Subcutaneous abdominal adipose tissue (tissue), 5 donors: ENCODE measurements around the gene AP2A1.
A peak's percentile ranks its signal among the peaks of the same experiment; 100 is the strongest.

Source experiments
- H3K27ac ChIP-seq: one replicate; pipeline ENCODE4 v1.7.0; 2013; ENCODE audit warnings: low read depth, mild to moderate bottlenecking, inconsistent platforms, low read length, moderate library complexity
- H3K27me3 ChIP-seq, 5 donors: one replicate each; pipeline ENCODE4 v1.7.0; 2013; ENCODE audit warnings: low read length in 5 of 5, inconsistent platforms in 1 of 5; ENCODE audit not compliant: control insufficient read depth in 5 of 5, insufficient read depth in 4 of 5
- H3K36me3 ChIP-seq, 5 donors: one replicate each; pipeline ENCODE4 v1.7.0; 2013; ENCODE audit warnings: low read length in 5 of 5; ENCODE audit not compliant: control insufficient read depth in 5 of 5, insufficient read depth in 5 of 5
- H3K4me1 ChIP-seq, 5 donors: one replicate each; pipeline ENCODE4 v1.7.0; 2013; ENCODE audit warnings: low read length in 5 of 5, mild to moderate bottlenecking in 3 of 5, moderate library complexity in 1 of 5; ENCODE audit not compliant: control insufficient read depth in 5 of 5, insufficient read depth in 5 of 5
- H3K4me3 ChIP-seq, 5 donors: one replicate each; pipeline ENCODE4 v1.7.0; 2013; ENCODE audit warnings: low read length in 5 of 5, low read depth in 1 of 5
- H3K9ac ChIP-seq, 5 donors: one replicate each; pipeline ENCODE4 v1.7.0; 2013; ENCODE audit warnings: low read length in 5 of 5, mild to moderate bottlenecking in 4 of 5, moderate library complexity in 3 of 5
- H3K9me3 ChIP-seq, 5 donors: one replicate each; pipeline ENCODE4 v1.7.0; 2013; ENCODE audit warnings: low read length in 5 of 5; ENCODE audit not compliant: control insufficient read depth in 5 of 5
- donor health status: healthy.
- donor health status: healthy.
- donor health status: healthy.
- donor health status: healthy.
- donor health status: healthy.

AP2A1 gene

GRCh38 chr19:49775742-49776370 is 9.1 kb downstream of the AP2A1 start:
- H3K4me3 ChIP-seq = no peak overlapping the region
- no peak overlapping the region for H3K27ac ChIP-seq
- no peaks in the 10 kb centered on the region for H3K9me3 ChIP-seq
- H3K4me1 ChIP-seq = peaks cover 0 to 13% (median 6%) of the 10 kb centered on the region in 5 donors
- no peaks in the 10 kb centered on the region for H3K27me3 ChIP-seq
- H3K36me3 ChIP-seq = peaks cover 0 to 18% (median 9%) of the 10 kb centered on the region in 5 donors
- no peak overlapping the region for H3K9ac ChIP-seq

GRCh38 chr19:49776371-49776764 is 9.6 kb downstream of the AP2A1 start:
- H3K36me3 ChIP-seq = peaks cover 0 to 18% (median 10%) of the 10 kb centered on the region in 5 donors
- no peak overlapping the region for H3K27ac ChIP-seq
- no peaks in the 10 kb centered on the region for H3K27me3 ChIP-seq
- no peaks in the 10 kb centered on the region for H3K9me3 ChIP-seq
- H3K4me1 ChIP-seq = peaks cover 0 to 13% (median 6%) of the 10 kb centered on the region in 5 donors
- no peak overlapping the region for H3K9ac ChIP-seq
- H3K4me3 ChIP-seq = no peak overlapping the region

DNA sequence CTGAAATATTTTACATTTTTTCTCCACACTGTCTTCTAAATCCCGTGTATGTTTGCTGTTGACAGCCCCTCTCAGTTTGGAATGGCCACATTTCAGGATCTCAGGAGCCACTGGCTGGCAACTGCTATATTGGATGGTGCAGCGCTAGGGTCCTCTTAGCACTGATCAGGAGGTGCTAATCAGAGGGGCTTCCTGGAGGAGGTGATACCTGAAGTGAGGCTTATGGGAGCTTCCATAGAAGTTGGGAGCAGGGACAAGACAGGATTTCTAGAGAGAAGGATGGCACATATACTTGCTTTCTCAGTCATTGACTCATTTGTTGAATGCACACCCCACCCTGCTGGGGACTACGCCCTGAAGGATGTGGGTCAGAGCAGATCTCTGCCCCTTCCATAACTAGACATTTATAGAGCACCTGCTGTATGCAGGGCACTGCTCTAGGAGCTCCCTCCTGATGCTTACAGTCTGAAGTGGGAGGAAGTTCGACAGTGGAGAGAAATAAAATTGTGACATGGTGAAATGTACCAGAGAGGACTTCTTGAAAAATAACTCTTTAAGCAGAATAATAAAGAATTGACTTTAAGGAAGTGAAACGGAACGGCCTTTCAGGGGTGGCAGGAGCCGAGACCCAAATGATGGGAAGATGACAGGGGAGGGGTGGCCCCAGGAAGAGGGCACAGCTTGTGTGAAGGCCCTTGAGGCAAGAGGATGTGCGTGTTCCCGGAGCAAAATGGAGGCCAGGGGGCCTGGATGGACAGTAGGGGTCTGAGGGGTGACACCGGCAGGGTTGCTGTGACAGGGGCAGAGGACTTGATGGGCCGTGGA is 13.1 kb downstream of the AP2A1 start:
- H3K36me3 ChIP-seq = peaks cover 0 to 36% (median 35%) of the 10 kb centered on the region in 5 donors
- H3K9ac ChIP-seq = no peak overlapping the region
- no peaks in the 10 kb centered on the region for H3K9me3 ChIP-seq
- H3K27me3 ChIP-seq = no peaks in the 10 kb centered on the region
- H3K4me1 ChIP-seq = peaks cover 0 to 13% (median 0%) of the 10 kb centered on the region in 5 donors
- H3K4me3 ChIP-seq = no peak overlapping the region
- H3K27ac ChIP-seq = no peak overlapping the region

GRCh38 chr19:49780861-49781260 is 14.1 kb downstream of the AP2A1 start:
- Histone ChIP-seq H3K9ac (peak overlapping the region in 2 of 5 donors; percentile 19 to 48), H3K27ac (no peak overlapping the region), H3K4me1 (peaks cover 0 to 13% (median 0%) of the 10 kb centered on the region in 5 donors), H3K36me3 (peaks cover 0 to 43% (median 38%) of the 10 kb centered on the region in 5 donors), H3K4me3 (no peak overlapping the region), H3K9me3 (no peaks in the 10 kb centered on the region), H3K27me3 (no peaks in the 10 kb centered on the region)

DNA sequence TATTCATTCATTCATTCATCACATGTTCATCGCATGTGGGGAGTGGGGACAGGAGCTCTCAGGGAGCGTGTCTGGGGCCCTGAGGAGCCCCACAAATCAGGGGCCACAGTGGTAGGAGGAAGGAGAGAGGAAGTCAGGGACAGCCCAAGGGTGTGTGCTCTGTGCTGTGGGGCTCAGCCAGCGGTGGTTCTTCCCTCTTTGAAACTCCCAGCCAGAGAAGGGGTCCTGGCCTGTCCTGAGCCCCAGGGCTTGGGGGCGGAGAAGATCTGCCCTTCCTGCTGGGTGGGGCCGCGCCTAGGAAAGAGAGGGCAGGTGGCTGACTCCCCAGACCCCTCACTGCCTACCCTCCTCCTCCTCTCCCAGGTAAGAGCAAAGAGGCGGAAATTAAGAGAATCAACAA is 14.6 kb downstream of the AP2A1 start:
- no peaks in the 10 kb centered on the region for H3K9me3 ChIP-seq
- no peak overlapping the region for H3K4me3 ChIP-seq
- no peaks in the 10 kb centered on the region for H3K27me3 ChIP-seq
- peaks cover 0 to 11% (median 0%) of the 10 kb centered on the region in 5 donors for H3K4me1 ChIP-seq
- peaks cover 0 to 40% (median 35%) of the 10 kb centered on the region in 5 donors for H3K36me3 ChIP-seq
- H3K27ac ChIP-seq = no peak overlapping the region
- H3K9ac ChIP-seq = peak overlapping the region in 1 of 5 donors; percentile 37

DNA sequence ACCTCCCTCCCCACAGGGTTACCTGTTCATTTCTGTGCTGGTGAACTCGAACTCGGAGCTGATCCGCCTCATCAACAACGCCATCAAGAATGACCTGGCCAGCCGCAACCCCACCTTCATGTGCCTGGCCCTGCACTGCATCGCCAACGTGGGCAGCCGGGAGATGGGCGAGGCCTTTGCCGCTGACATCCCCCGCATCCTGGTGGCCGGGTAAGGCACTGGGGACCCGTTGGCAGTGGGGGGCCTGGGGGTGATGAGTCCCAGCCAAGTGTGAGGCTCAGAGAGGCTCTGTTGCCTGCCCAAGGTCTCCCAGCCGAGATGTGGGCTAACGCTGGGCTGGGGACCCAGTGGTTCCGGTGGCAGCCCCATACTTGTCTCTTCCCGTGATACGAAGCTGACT is 15.7 kb downstream of the AP2A1 start:
- H3K27ac ChIP-seq = no peak overlapping the region
- peaks cover 0 to 44% (median 39%) of the 10 kb centered on the region in 5 donors for H3K36me3 ChIP-seq
- H3K4me3 ChIP-seq = no peak overlapping the region
- no peaks in the 10 kb centered on the region for H3K9me3 ChIP-seq
- H3K4me1 ChIP-seq = peaks cover 0 to 8% (median 0%) of the 10 kb centered on the region in 5 donors
- no peak overlapping the region for H3K9ac ChIP-seq
- no peaks in the 10 kb centered on the region for H3K27me3 ChIP-seq

DNA sequence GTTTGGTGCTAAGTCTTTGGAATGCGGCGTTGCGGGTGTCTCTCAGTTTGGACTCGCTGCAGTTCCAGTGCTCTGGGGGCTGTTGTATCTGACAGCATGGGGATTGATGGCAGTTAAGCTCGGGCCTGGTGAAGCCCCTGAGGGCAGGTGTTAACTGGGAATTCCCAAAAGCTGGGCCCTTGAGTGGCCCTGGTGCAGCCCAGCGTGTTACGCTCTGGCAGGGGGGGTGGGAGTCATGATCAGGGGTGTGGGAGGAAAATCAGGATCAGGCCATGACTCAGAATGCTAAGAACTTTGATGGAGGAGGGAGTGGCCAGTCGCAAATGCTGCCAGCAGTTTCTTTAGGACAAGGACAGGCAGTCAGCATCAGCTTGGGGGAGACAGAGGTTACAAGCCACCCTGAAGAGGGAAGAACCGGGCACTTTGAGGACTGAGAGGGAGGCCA is 19.6 kb downstream of the AP2A1 start:
- H3K27ac ChIP-seq = no peak overlapping the region
- no peak overlapping the region for H3K4me3 ChIP-seq
- no peaks in the 10 kb centered on the region for H3K9me3 ChIP-seq
- peaks cover 0 to 71% (median 70%) of the 10 kb centered on the region in 5 donors for H3K36me3 ChIP-seq
- H3K27me3 ChIP-seq = no peaks in the 10 kb centered on the region
- peaks cover 0 to 5% (median 5%) of the 10 kb centered on the region in 5 donors for H3K4me1 ChIP-seq
- no peak overlapping the region for H3K9ac ChIP-seq

GRCh38 chr19:49787746-49788145 is 20.9 kb downstream of the AP2A1 start:
- H3K36me3 ChIP-seq = peaks cover 0 to 79% (median 73%) of the 10 kb centered on the region in 5 donors

GRCh38 chr19:49788857-49789256 is 22.1 kb downstream of the AP2A1 start:
- H3K27ac ChIP-seq = no peak overlapping the region

More at GRCh38 chr19:49787746-49788145, 20.9 kb downstream of the AP2A1 start:
- no peak overlapping the region for H3K4me3 ChIP-seq
- no peaks in the 10 kb centered on the region for H3K27me3 ChIP-seq
- no peaks in the 10 kb centered on the region for H3K9me3 ChIP-seq
- peaks cover 0 to 5% (median 5%) of the 10 kb centered on the region in 5 donors for H3K4me1 ChIP-seq
- no peak overlapping the region for H3K27ac ChIP-seq
- no peak overlapping the region for H3K9ac ChIP-seq

DNA sequence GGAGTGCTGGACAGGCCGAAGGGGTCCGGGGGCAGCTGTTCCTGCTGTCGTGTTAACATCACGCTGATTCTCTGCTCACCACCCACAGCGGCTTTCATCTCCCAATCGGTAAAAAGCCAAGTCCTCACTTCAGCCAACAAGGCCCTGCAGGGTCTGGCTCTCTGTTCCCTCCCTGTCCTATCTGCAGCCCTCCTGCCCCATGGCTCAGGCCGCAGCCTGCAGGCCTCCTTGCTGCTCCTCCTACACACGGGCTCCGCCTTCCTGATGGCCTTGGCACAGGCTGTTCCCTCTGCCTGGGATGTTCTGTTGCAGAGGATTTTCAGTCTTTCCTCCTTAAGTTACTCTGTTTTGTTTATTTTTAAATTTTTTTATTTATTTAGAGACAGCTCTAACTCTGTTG is 24.1 kb downstream of the AP2A1 start:
- Histone ChIP-seq H3K4me1 (peaks cover 0 to 5% (median 5%) of the 10 kb centered on the region in 5 donors), H3K27ac (no peak overlapping the region), H3K9ac (no peak overlapping the region), H3K4me3 (no peak overlapping the region), H3K9me3 (no peaks in the 10 kb centered on the region), H3K36me3 (peaks cover 0 to 79% (median 76%) of the 10 kb centered on the region in 5 donors), H3K27me3 (no peaks in the 10 kb centered on the region)

More at GRCh38 chr19:49788857-49789256, 22.1 kb downstream of the AP2A1 start:
- no peak overlapping the region for H3K4me3 ChIP-seq
- H3K9ac ChIP-seq = no peak overlapping the region
- H3K36me3 ChIP-seq = peaks cover 0 to 77% (median 72%) of the 10 kb centered on the region in 5 donors
- H3K27me3 ChIP-seq = no peaks in the 10 kb centered on the region
- H3K4me1 ChIP-seq = peaks cover 0 to 5% (median 5%) of the 10 kb centered on the region in 5 donors
- H3K9me3 ChIP-seq = no peaks in the 10 kb centered on the region
